ENCODE results near the gene EXOC3. TPM values are rescaled to one million over a fixed set of nuclear protein-coding genes. Genes with fewer than 3 reads are reported as not detected.

Gene EXOC3
- total and polyA plus RNA-seq, 10 of the 15 experiments (the other 5 are each of a cell fraction or from before 2014, with no cell fraction given) = 1.6 to 53.0 (median 27.9) TPM

DNA sequence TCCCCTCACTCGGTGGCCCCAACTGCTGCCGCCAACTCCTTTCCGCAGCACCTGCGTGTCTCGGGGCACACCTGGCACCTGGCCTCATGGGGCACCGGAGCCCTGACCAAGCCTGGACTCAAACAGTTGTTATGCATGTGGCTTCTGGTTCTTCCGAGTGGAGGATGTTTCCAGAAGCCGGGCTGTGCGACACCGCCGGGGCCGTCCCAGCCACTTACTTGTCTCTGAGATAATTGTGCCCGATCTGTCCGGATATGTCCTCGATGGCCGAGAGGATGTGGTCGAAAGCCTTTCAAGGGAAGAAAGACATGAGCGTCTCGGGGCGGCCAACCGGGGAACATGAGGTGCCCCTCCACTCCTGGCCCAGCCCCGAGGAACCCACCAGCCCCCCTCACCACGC lies 38.4 kb downstream of the EXOC3 start:
- H4K20me1 ChIP-seq (ENCODE audit: control insufficient read depth, insufficient read depth) = no peaks in the 10 kb centered on the region
- in situ Hi-C loops (cut with MboI) (no loop called here), intact Hi-C loops (cut with micrococcal nuclease; ENCODE audit: unreplicated experiment) (no loop called here)
- 77% methylated on average over 22 of the region's 23 CpGs for WGBS (ENCODE audit: insufficient coverage, insufficient replicate concordance, low lambda C conversion rate, missing lambda C conversion rate)
- POLR2A ChIA-PET = no interaction called here
- SMC1A ChIA-PET (ENCODE audit: uncharacterized antibody, unreplicated experiment) = interaction anchor here (0.6 kb wide), 1 partner anchor 131 kb away, joined by 3 read pairs; no protein-coding TSS in a partner anchor
- RAD21 ChIA-PET (ENCODE audit: unreplicated experiment) = no interaction called here
- H3K4me1 ChIP-seq (ENCODE audit: control insufficient read depth, insufficient read depth, low read length) = no peaks in the 10 kb centered on the region
- no peak overlapping the region for H3K4me3 ChIP-seq
- no TSS peak for BruUV-seq (replicated peaks)
- H3K9ac ChIP-seq (ENCODE audit: control insufficient read depth, insufficient read depth, low read length) = no peak overlapping the region
- no peak overlapping the region for H3K4me2 ChIP-seq (ENCODE audit: control insufficient read depth, insufficient read depth)
- H3K27ac ChIP-seq (ENCODE audit: control insufficient read depth, insufficient read depth) = no peak overlapping the region
- no peaks in the 10 kb centered on the region for H3K27me3 ChIP-seq (replicated peaks in 1 of 2; ENCODE audit: control insufficient read depth in 2 of 2, insufficient read depth in 2 of 2, low read length in 1 of 2)
- DNase-seq (ENCODE audit: low read depth, low spot score) (no peak), ATAC-seq (no peak), FAIRE-seq (no peak)
- CTCF ChIA-PET = no interaction called here
- H3K79me2 ChIP-seq (ENCODE audit: control insufficient read depth, insufficient read depth, low read length) = no peaks in the 10 kb centered on the region
- TF ChIP-seq IKZF1 (conservative IDR thresholded peaks at IDR 0.05) (no peak), ZNF207 (IDR thresholded peaks at IDR 0.05; ENCODE audit: borderline replicate concordance) (no peak), RAD21 (IDR thresholded peaks at IDR 0.05; ENCODE audit: insufficient read depth, low read depth, low read length) (no peak), TARDBP (IDR thresholded peaks at IDR 0.05; ENCODE audit: borderline replicate concordance) (no peak), ZNF384 (IDR thresholded peaks at IDR 0.05; ENCODE audit: borderline replicate concordance, low read depth, low read length) (no peak), GATAD2B (conservative IDR thresholded peaks at IDR 0.05; ENCODE audit: low read depth) (no peak), SIX5 (IDR thresholded peaks at IDR 0.05; ENCODE audit: low read depth, low read length, severe bottlenecking) (no peak)
- TF ChIP-seq, protein P1, sequence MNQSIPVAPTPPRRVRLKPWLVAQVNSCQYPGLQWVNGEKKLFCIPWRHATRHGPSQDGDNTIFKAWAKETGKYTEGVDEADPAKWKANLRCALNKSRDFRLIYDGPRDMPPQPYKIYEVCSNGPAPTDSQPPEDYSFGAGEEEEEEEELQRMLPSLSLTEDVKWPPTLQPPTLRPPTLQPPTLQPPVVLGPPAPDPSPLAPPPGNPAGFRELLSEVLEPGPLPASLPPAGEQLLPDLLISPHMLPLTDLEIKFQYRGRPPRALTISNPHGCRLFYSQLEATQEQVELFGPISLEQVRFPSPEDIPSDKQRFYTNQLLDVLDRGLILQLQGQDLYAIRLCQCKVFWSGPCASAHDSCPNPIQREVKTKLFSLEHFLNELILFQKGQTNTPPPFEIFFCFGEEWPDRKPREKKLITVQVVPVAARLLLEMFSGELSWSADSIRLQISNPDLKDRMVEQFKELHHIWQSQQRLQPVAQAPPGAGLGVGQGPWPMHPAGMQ (IDR thresholded peaks at IDR 0.05; ENCODE audit: borderline replicate concordance) = no peak
- no peaks in the 10 kb centered on the region for H3K36me3 ChIP-seq (ENCODE audit: control insufficient read depth in 2 of 2, insufficient read depth in 2 of 2, low read length in 1 of 2)
- no peaks in the 10 kb centered on the region for H3K9me3 ChIP-seq (replicated peaks; ENCODE audit: control insufficient read depth, insufficient read depth, low read length)
- no peak overlapping the region for H2AFZ ChIP-seq (ENCODE audit: control insufficient read depth, low read depth, low read length)
